GM10266 (cell line): Measurements from ENCODE around the gene PTGIR.

ENCODE experiments used
- DNase-seq: peaks from one replicate; pipeline ENCODE4 v3.0.0; 2012; ENCODE audit errors: extremely low spot score
- CTCF ChIP-seq: IDR thresholded peaks from 2 replicates; pipeline ENCODE4 v1.5.1; 2012; ENCODE audit warnings: mild to moderate bottlenecking, low read depth; ENCODE audit not compliant: control insufficient read depth, insufficient read depth; ENCODE audit errors: missing control alignments

The PTGIR gene

GRCh38 chr19:46604781-46605355 is 20.0 kb downstream of the PTGIR start:
- no peak for TF ChIP-seq CTCF
- no peak for DNase-seq

DNA sequence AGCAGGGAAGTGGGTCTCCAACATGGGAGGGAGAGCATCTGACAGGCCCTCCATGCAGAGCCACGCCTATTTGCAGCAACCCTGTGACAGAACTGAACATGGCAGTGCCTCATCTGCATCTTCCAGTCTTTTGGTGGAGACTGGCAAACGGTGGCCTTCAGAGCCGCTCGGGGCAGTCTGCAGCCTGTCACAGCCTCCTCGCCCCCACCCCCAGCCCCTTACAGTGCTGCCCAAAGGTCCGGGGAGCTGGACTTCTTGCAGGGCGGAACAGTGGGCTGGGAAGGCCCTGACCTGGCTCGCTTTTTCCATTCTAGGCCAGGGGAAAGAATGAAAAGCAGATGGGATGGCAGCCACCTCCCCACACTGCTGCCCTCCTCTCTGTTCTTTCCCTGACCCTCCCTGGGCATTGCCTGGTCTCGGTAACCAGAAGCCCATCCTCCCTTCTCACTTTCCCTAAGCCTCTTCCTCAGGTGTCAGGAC is 21.1 kb downstream of the PTGIR start:
- no peak for TF ChIP-seq CTCF
- no peak for DNase-seq

- no peak for TF ChIP-seq CTCF
- DNase-seq = peak; percentile 44
These were observed 21.7 kb downstream of the PTGIR start for GRCh38 chr19:46603195-46603637.

DNA sequence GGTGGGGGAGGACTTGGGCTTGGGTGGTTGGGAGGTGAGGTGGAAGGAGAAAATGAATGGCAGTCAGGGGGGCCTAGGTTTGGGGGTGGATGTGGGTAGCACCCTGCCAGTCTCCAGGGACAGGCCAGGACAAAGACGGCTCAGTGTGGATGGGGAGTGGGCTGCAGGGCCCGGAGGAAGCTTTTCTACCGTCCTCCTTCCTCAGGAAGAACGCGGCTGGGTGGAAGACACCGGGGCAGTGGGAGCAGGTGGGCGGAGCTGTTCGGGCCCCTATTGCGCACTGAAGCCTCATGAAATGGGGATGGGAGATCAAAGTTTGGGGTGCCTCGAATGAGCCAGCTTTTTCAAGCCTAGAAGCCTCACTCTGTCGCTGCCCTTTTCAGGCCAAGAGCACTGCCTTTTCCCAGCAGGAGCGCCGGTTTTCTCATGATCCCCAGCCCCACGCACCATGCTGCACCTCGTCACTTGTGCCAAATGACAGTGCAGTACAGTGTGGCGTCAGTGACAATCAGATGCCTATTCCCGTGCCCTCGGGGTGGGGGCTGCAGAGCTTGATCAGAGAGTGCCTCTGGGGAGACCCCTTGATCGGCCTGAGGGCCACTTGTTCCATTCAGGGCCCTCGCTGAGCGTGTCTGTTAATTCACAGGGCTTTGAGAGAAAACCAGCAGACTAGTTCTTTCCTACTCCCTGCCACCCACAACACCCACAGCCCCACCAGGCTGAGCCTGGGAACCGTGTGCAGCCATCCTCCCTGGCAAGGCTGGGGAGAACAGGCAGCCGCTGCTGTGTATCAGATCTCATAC is 22.3 kb downstream of the PTGIR start:
- DNase-seq = peak; percentile 17
- TF ChIP-seq CTCF = no peak

DNA sequence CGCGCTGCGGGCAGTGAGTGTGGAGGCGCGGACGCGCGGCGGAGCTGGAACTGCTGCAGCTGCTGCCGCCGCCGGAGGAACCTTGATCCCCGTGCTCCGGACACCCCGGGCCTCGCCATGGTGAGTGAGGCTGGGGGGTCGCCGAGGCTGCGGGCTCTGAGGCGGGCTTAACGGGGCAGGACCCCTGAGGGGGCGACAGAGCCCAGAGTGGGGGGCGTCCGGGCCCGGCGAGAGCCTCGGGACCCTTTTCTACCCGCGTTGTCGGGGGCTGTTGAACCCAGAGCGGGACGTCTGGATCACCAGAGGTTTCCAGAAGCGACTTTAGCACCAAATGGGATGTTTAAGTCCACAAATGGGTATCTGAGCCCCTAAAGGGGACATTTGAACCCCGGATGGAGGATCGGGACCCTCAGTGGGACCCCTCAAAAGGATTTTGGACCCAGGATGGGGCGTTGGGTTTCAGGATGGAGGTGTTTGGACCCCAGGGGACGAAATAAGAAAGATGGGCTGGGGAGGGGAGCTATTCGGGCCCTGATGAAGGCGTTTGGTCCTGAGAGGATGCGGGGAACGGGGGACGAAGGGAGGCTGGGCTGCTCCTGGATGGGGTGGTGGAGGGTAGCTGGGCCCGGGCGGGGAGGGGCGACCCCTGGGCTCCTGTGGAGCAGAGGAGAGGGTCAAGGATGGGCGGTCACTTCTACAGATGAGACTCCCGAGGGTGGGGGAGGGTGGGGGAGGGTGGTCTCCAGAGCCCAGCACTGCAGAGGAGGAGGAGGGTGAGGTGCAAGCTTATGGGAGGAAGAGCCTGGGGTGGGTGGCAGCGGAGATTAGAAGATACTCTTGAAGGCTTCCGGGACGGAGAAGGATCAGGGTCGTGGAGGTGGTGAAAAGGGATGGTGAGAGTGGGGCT is 23.3 kb downstream of the PTGIR start, which contains the start of gene CALM3:
TSS of gene CALM3 (plus strand) at position 13 of the 907 bp plus-strand sequence. CDS start at position 118, 105 bp downstream.
- peak; percentile 24 for DNase-seq

More for the DNA sequence above, 23.3 kb downstream of the PTGIR start, which contains the start of gene CALM3:
- TF ChIP-seq CTCF = no peak
